ENCODE data around the gene TARS2. TPM values are rescaled to one million over a fixed set of nuclear protein-coding genes. Genes with fewer than 3 reads are reported as not detected.

Gene TARS2
- total and polyA plus RNA-seq, 9 donors: 15.2 to 28.0 (median 16.5) TPM

DNA sequence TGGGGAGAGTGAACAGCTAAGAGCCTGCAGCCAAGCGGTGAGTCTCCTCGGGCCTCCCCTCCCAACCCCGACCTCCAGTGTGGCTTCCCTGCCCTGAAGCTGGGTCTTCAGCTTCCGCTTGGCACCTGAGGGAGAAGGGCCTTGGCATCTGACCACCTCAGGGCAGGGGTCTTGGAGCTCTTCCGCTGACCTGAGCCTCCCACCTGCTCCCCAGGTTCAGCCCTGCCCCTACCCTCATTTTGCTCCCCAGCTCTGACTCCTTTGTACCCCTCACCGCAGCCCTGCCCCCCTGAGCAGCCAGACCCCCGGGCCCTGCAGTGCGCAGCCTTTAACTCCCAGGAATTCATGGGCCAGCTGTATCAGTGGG lies 66.8 kb downstream of the TARS2 start:
- WGBS (ENCODE audit: insufficient coverage): 87% methylated on average over 5 of the region's 8 CpGs
- H3K4me1 ChIP-seq (ENCODE audit: control insufficient read depth, insufficient read depth, low read length): peaks cover 52% of the 10 kb centered on the region
- no peak for DNase-seq
- peaks cover 2% of the 10 kb centered on the region for H3K27me3 ChIP-seq (ENCODE audit: control insufficient read depth, insufficient read depth, low read length)
- no peak overlapping the region for H3K4me3 ChIP-seq (ENCODE audit: low read length)
- peaks cover 51% of the 10 kb centered on the region for H3K36me3 ChIP-seq (ENCODE audit: control insufficient read depth, insufficient read depth, low read length)
- no peak overlapping the region for H3K27ac ChIP-seq (ENCODE audit: low read length)
- no peaks in the 10 kb centered on the region for H3K9me3 ChIP-seq (replicated peaks; ENCODE audit: control insufficient read depth, low read depth, low read length)

DNA sequence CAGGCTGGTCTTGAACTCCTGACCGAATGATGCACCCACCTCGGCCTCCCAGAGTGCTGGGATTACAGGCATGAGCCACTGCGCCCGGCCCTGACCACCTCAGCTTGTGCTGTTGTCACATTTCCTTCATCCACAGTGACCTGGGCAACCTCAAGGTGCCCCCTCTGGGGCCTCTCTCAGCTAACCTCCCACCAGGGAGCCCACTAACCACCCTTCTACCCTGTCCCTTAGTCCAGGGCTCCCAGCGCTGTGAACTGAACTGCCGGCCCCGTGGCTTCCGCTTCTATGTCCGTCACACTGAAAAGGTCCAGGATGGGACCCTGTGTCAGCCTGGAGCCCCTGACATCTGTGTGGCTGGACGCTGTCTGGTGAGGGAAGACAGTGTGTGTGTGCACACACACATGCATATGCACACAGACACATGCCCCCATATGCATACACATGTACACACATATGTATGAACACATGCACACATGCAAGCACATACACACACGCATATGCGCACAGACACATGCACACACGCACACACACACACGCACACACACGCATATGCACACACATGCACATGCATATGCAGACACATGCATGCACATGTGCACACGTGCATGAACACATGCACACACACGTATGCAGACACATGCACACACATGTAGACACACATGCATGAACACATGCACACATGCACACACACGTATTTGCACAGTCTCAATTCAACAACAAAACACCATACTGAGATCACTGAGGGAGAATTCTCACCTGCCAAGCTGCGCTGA lies 68.2 kb downstream of the TARS2 start:
- H3K27ac ChIP-seq (ENCODE audit: low read length): no peak overlapping the region
- H3K36me3 ChIP-seq (ENCODE audit: control insufficient read depth, insufficient read depth, low read length): peaks cover 55% of the 10 kb centered on the region
- DNase-seq: no peak
- H3K27me3 ChIP-seq (ENCODE audit: control insufficient read depth, insufficient read depth, low read length): no peaks in the 10 kb centered on the region
- H3K4me1 ChIP-seq (ENCODE audit: control insufficient read depth, insufficient read depth, low read length): peaks cover 56% of the 10 kb centered on the region
- H3K9me3 ChIP-seq (replicated peaks; ENCODE audit: control insufficient read depth, low read depth, low read length): no peaks in the 10 kb centered on the region
- WGBS (ENCODE audit: insufficient coverage): 77% methylated on average over 11 of the region's 19 CpGs
- H3K4me3 ChIP-seq (ENCODE audit: low read length): no peak overlapping the region

DNA sequence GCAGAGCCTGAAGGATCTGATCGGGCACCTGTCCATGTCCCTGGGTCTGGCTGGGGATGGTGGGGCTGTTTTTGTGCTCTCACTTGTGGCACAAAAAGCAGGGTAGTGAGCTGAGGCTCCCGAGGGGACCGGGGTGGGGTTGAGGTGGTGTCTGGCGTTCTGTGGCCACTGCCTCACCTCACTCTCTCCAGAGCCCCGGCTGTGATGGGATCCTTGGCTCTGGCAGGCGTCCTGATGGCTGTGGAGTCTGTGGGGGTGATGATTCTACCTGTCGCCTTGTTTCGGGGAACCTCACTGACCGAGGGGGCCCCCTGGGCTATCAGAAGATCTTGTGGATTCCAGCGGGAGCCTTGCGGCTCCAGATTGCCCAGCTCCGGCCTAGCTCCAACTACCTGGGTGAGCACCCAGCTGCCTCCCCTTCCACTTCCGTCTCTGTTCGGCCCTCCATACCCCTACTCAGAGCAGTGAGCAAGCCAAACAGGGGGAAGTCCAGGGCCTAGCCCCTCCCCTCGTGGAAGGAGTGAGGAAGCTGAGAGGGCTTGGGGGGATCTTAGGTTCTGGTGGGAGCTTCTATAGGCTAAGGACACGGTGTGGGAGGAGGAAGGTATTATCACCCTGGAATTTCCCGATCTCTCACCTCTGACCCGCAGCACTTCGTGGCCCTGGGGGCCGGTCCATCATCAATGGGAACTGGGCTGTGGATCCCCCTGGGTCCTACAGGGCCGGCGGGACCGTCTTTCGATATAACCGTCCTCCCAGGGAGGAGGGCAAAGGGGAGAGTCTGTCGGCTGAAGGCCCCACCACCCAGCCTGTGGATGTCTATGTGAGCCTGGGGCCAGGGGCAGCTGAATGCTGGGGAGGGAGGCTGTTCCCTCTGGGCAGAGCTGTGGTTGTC lies 69.0 kb downstream of the TARS2 start:
- DNase-seq: no peak
- Histone ChIP-seq H3K27ac (ENCODE audit: low read length) (no peak overlapping the region), H3K4me3 (ENCODE audit: low read length) (no peak overlapping the region), H3K36me3 (ENCODE audit: control insufficient read depth, insufficient read depth, low read length) (peaks cover 55% of the 10 kb centered on the region), H3K27me3 (ENCODE audit: control insufficient read depth, insufficient read depth, low read length) (no peaks in the 10 kb centered on the region), H3K4me1 (ENCODE audit: control insufficient read depth, insufficient read depth, low read length) (peaks cover 52% of the 10 kb centered on the region), H3K9me3 (replicated peaks; ENCODE audit: control insufficient read depth, low read depth, low read length) (no peaks in the 10 kb centered on the region)
- 48% methylated on average over 11 of the region's 26 CpGs for WGBS (ENCODE audit: insufficient coverage)

DNA sequence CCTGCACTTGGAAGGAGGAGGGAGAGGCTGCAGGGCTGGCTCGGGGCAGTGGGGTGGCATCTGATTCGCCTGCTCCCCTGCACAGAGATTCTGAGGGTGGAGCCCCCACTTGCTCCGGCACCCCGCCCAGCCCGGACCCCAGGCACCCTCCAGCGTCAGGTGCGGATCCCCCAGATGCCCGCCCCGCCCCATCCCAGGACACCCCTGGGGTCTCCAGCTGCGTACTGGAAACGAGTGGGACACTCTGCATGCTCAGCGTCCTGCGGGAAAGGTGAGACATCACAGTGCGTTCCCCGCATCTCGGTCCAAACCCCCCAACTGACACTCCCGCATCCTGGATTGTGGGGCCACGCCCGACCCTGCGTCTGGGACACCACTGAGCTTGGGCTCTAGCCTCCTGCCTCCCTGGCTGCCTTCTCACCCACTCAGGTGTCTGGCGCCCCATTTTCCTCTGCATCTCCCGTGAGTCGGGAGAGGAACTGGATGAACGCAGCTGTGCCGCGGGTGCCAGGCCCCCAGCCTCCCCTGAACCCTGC lies 69.9 kb downstream of the TARS2 start:
- 82% methylated on average over 21 of the region's 26 CpGs for WGBS (ENCODE audit: insufficient coverage)
- DNase-seq: no peak
- H3K4me3 ChIP-seq (ENCODE audit: low read length): no peak overlapping the region
- no peak overlapping the region for H3K27ac ChIP-seq (ENCODE audit: low read length)
- no peaks in the 10 kb centered on the region for H3K27me3 ChIP-seq (ENCODE audit: control insufficient read depth, insufficient read depth, low read length)
- no peaks in the 10 kb centered on the region for H3K9me3 ChIP-seq (replicated peaks; ENCODE audit: control insufficient read depth, low read depth, low read length)
- H3K36me3 ChIP-seq (ENCODE audit: control insufficient read depth, insufficient read depth, low read length): peaks cover 55% of the 10 kb centered on the region
- H3K4me1 ChIP-seq (ENCODE audit: control insufficient read depth, insufficient read depth, low read length): peaks cover 49% of the 10 kb centered on the region

Other genes starting within 250 kb of the TARS2 start
- 4.0 TPM for gene CA14, start 229.6 kb upstream of the TARS2 start, total RNA-seq
- gene CA14, start 229.6 kb upstream of the TARS2 start, polyA plus RNA-seq (ENCODE audit: insufficient read depth in 1 of 8, insufficient read length in 8 of 8, low replicate concordance in 1 of 8): 1 to 10 TPM; 1.9 to 7.9 (median 4.0) TPM
- gene APH1A, start 218.4 kb upstream of the TARS2 start, total RNA-seq: 83.0 TPM
- 100 to 1,000 TPM; 110 to 140 (median 121) TPM for gene APH1A, start 218.4 kb upstream of the TARS2 start, polyA plus RNA-seq (ENCODE audit: insufficient read depth in 1 of 8, insufficient read length in 8 of 8, low replicate concordance in 1 of 8)
- gene C1orf54, start 214.6 kb upstream of the TARS2 start, total RNA-seq: 64.1 TPM
- 10 to 100 TPM; 23.6 to 53.8 (median 39.3) TPM for gene C1orf54, start 214.6 kb upstream of the TARS2 start, polyA plus RNA-seq (ENCODE audit: insufficient read depth in 1 of 8, insufficient read length in 8 of 8, low replicate concordance in 1 of 8)
- 2.2 TPM for gene CIART, start 204.9 kb upstream of the TARS2 start, total RNA-seq
- gene CIART, start 204.9 kb upstream of the TARS2 start, polyA plus RNA-seq (ENCODE audit: insufficient read depth in 1 of 8, insufficient read length in 8 of 8, low replicate concordance in 1 of 8): 1 to 10 TPM; 1.8 to 4.6 (median 2.9) TPM
- gene MRPS21, start 193.6 kb upstream of the TARS2 start, total RNA-seq: 82.0 TPM
- 10 to 100 TPM; 48.1 to 59.4 (median 54.0) TPM for gene MRPS21, start 193.6 kb upstream of the TARS2 start, polyA plus RNA-seq (ENCODE audit: insufficient read depth in 1 of 8, insufficient read length in 8 of 8, low replicate concordance in 1 of 8)
- 52.3 TPM for gene PRPF3, start 165.9 kb upstream of the TARS2 start, total RNA-seq
- gene PRPF3, start 165.9 kb upstream of the TARS2 start, polyA plus RNA-seq (ENCODE audit: insufficient read depth in 1 of 8, insufficient read length in 8 of 8, low replicate concordance in 1 of 8): 10 to 100 TPM; 28.8 to 56.4 (median 39.6) TPM
- gene RPRD2, start 123.3 kb upstream of the TARS2 start, total RNA-seq: 10.2 TPM
- 10 to 100 TPM; 19.2 to 27.3 (median 24.1) TPM for gene RPRD2, start 123.3 kb upstream of the TARS2 start, polyA plus RNA-seq (ENCODE audit: insufficient read depth in 1 of 8, insufficient read length in 8 of 8, low replicate concordance in 1 of 8)
- 2.2 TPM for gene ECM1, start 20.7 kb downstream of the TARS2 start, total RNA-seq
- gene ECM1, start 20.7 kb downstream of the TARS2 start, polyA plus RNA-seq (ENCODE audit: insufficient read depth in 1 of 8, insufficient read length in 8 of 8, low replicate concordance in 1 of 8): 10 to 100 TPM in 1 of 8 donors, 1 to 10 TPM in 7; 2.8 to 12.9 (median 3.9) TPM
- gene FALEC, start 28.3 kb downstream of the TARS2 start, total RNA-seq: 0.84 TPM
- gene FALEC, start 28.3 kb downstream of the TARS2 start, polyA plus RNA-seq (ENCODE audit: insufficient read depth in 1 of 8, insufficient read length in 8 of 8, low replicate concordance in 1 of 8): 1 to 10 TPM in 2 of 8 donors, under 1 TPM in 5, not detected in 1; 0.32 to 1.6 (median 0.64) TPM
- 20.2 TPM for gene ADAMTSL4, start 62.0 kb downstream of the TARS2 start, total RNA-seq
- gene ADAMTSL4, start 62.0 kb downstream of the TARS2 start, polyA plus RNA-seq (ENCODE audit: insufficient read depth in 1 of 8, insufficient read length in 8 of 8, low replicate concordance in 1 of 8): 10 to 100 TPM; 39.6 to 56.0 (median 44.6) TPM
- gene MCL1, start 92.2 kb downstream of the TARS2 start, total RNA-seq: 113 TPM
- 100 to 1,000 TPM; 121 to 182 (median 136) TPM for gene MCL1, start 92.2 kb downstream of the TARS2 start, polyA plus RNA-seq (ENCODE audit: insufficient read depth in 1 of 8, insufficient read length in 8 of 8, low replicate concordance in 1 of 8)
- gene ENSA, start 142.2 kb downstream of the TARS2 start, total RNA-seq: 76.3 TPM
- 100 to 1,000 TPM in 7 of 8 donors, 10 to 100 TPM in 1; 99.4 to 143 (median 118) TPM for gene ENSA, start 142.2 kb downstream of the TARS2 start, polyA plus RNA-seq (ENCODE audit: insufficient read depth in 1 of 8, insufficient read length in 8 of 8, low replicate concordance in 1 of 8)
- gene GOLPH3L, start 209.7 kb downstream of the TARS2 start, total RNA-seq: 9.3 TPM
- 10 to 100 TPM; 15.5 to 23.6 (median 17.4) TPM for gene GOLPH3L, start 209.7 kb downstream of the TARS2 start, polyA plus RNA-seq (ENCODE audit: insufficient read depth in 1 of 8, insufficient read length in 8 of 8, low replicate concordance in 1 of 8)
- 0.18 TPM for gene HORMAD1, start 233.5 kb downstream of the TARS2 start, total RNA-seq
- not detected for gene HORMAD1, start 233.5 kb downstream of the TARS2 start, polyA plus RNA-seq (ENCODE audit: insufficient read depth in 1 of 8, insufficient read length in 8 of 8, low replicate concordance in 1 of 8)